GM18868 (cell line): ENCODE data around the gene DNAJC28.
"Not testable (repeated sequence)": the region's sequence is repeated elsewhere in the genome, so short reads cannot be mapped to it uniquely, and the experiment has no call there.

Source experiments
- ATAC-seq: cut with Tn5 transposase; IDR thresholded peaks from one replicate; pipeline ENCODE4 v1.9.1; 2021; ENCODE audit warnings: mild to moderate bottlenecking, moderate library complexity; ENCODE audit not compliant: unreplicated experiment

The DNAJC28 gene

DNA sequence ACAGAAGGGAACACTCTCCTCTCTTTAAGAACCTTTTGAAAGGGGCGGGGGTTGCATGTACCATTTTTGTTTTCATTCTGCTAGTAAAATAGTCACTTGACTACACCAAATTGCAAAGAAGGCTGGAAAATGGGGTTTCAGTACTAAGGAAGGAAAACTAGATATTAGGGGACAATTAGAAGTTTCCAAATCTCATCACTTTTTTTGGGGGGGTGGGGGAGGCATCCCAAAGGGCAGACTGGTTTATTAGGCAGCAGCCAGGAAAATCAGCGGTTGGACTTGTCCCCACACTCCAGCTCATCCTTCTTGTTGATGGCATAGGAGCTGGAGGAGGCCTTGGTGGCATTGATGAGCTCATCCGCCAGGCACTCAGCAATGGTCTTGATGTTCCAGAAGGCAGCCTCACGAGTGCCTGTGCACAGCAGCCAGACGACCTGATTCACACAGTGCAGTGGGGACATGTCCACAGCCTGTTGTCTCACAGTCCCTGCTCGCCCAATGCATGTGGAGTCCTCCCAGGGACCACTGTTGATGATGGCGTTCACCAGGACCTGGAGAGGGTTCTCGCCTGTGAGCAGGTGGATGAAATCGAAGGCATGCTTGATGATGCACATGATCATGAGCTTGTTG, 10.1 kb downstream of the DNAJC28 start:
- ATAC-seq, result no peak

DNA sequence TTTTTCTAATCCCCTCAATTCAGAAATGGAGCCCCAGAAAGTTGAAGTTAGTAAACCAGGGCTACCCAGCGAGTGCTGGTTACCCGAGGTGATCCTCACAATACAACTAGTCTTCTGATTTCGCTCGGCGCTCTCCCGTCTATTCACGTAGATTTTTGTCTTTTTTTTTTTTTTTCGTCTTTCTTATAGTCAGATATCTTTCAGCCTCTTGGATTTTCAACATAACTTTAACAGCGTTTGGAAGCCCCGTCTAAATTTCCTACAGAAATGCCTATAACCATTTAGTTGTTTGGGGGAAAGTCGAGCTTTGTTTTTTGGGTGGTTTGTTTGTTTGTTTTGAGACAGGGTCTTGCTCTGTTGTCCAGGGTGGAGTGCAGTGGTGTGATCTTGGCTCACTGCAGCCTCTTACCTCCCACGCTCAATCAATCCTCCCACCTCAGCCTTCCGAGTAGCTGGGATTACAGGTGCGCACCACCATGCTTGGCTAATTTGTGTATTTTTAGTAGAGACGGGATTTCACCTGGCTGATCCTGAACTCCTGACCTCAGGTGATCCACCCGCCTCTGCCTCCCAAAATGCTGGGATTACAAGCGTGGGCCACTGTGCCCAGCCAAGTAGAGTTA, 10.9 kb downstream of the DNAJC28 start:
- ATAC-seq, result no peak

DNA sequence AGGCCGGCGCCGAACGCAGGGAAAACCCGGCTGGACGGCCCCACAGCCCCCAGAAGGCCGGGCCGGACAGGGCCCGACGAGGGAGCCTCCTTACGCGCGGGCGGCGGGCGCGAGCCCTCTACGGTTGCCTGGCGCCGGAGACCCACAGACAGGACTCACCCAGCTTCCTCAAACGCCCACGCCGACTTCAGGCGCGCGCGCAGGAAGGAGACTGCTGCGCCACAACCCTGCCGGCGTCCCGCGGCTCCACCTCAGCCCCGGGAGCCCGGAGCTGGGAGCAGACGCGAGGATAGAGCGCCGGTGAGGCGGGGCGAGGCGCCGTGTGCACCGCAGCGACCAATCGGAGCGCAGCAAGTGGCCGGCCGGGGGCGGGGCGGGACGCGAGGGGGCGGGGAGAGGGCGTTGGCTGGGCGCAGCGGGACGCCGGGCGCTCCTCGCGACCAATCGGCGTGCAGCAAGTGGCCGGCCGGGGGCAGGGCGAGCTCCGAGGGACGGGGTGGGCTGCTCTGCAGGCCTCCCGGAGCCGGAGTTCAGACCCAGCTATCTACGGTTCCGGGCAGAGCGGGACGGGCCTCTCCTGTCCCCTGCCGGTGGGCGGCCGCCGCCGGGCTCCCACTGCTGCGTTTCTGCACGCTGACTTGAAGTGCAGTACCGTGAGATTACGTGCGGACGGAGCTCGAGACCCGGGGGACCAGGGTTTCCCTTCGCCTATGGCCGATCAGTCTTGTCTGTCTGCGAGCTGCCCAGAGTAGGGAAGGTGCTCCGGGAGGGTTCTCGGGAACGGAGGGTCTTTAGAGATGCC, 11.6 kb downstream of the DNAJC28 start, which contains the start of gene TMEM50B:
TMEM50B (minus strand) TSS at position 296 of the 802 bp plus-strand sequence. CDS start 11,089 bp downstream, outside the sequence.
- peak; percentile 90 for ATAC-seq

DNA sequence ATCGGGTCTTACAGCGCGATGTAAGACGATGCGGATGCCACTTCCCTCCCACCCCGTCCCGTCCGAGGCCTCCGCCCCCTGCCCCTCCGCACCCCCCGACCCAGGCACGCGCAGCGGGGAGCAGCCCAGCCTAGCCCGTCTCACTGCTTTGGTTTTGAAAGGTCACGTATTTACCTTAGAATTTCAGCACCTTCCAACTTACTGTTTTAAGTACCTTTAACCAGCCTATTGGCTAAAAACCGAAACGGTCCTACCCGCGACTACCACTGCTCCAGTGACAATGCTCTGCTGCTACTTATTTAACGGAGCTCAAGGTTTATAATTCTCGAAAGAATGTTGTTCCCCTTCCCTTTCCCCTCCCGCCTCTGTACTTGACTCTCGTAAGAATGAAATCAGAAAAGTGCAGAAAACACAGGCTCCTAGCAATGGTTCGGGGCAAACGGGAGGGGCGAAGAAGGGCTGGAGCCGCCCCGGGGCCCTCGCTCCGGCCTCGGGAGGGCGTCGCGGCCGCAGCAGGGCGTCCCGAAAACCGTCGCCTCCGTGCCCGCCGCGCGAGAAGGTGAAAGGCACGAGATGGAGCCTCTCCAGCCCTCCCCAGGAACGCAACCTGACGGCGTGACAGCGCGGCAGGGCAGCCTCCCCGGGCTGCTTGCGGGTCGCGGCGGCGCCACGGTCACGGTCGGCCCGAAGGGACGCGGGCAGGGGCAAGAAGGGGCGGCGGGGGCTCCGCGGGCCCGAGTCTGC, 12.4 kb downstream of the DNAJC28 start:
- peak; percentile 15 for ATAC-seq

DNA sequence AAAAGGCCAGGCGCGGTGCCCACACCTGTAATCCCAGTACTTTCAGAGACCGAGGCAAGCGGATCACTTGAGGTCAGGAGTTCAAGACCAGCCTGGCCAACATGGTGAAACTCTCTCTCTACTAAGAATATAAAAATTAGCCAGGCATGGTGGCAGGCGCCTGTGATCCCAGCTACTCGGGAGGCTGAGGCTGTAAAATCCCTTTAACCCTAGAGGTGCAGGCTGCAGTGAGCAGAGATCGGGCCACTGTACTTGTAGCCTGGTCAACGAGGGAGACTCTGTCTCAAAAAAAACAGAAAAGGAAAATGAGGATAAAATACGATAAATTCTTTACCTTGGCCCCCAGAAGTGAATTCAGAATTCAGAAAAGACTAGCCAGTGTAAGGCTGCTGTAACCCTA, 13.3 kb downstream of the DNAJC28 start:
- ATAC-seq, result no peak

DNA sequence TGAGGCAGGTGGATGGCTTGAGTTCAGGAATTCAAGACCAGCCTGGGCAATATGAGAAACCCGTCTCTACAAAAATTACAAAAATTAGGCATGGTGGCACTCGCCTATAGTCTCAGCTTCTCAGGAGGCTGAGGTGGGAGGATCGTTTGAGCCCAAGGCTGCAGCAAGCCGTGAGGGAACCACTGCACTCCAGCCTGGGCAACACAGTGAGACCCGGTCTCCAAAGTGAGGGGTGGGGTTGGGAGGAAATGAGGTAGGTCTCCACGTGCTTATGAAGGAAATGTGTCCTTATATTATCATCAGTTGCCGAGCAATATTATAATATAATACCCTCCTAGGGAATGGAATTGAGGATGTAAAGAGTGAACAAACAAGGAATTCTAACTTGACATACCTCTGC, 14.4 kb downstream of the DNAJC28 start:
- no peak for ATAC-seq

DNA sequence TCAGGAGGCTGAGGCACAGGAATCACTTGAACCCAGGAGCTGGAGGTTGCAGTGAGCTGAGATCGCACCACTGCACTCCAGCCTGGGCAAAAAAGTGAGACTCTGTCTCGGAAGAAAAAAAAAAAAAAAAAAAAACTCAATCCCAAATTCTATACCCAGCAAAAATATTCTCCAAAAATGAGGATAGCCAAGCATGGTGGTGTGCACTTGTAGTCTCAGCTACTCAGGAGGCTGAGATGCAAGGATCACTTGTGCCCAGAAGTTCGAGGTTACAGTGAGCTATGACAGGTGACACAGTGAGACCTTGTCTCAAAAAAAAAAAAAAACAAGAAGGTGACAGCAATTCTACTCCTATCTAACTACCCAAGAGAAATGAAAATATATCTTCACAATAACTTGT, 18.2 kb downstream of the DNAJC28 start:
- ATAC-seq, result no peak

DNA sequence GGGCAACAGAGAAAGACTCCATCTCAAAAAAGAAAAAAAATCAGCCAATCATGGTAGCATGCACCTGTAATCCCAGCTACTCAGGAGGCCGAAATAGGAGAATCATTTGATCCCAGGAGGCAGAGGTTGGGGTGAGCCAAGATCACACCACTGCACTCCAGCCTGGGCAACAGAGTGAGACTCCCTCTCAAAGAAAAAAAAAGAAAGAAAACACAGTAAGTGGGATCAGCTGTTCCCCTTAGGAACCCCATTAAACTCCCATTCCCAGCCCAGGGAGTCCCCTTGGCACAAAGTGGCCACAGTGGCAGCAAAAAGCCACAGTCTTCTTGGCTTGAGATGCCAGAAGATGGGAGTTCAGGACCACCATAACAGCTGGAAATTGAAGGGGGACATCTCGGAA, 20.8 kb downstream of the DNAJC28 start:
- no peak for ATAC-seq

DNA sequence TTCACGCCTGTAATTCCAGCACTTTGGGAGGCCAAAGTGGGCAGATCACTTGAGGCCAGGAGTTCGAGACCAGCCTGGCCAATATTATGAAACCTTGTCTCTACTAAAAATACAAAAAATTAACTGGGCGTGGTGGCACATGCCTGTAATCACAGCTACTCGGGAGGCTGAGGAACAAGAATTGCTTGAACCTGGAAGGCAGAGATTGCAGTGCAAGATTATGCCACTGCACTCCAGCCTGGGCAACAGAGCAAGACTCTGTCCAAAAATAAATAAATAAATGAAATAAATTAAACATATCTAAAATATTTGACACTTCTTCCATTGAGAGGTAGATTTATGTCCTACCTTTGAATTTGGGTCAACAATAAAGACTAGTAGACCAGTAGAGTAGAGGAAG, 22.3 kb downstream of the DNAJC28 start:
- ATAC-seq, result not testable (repeated sequence)

DNA sequence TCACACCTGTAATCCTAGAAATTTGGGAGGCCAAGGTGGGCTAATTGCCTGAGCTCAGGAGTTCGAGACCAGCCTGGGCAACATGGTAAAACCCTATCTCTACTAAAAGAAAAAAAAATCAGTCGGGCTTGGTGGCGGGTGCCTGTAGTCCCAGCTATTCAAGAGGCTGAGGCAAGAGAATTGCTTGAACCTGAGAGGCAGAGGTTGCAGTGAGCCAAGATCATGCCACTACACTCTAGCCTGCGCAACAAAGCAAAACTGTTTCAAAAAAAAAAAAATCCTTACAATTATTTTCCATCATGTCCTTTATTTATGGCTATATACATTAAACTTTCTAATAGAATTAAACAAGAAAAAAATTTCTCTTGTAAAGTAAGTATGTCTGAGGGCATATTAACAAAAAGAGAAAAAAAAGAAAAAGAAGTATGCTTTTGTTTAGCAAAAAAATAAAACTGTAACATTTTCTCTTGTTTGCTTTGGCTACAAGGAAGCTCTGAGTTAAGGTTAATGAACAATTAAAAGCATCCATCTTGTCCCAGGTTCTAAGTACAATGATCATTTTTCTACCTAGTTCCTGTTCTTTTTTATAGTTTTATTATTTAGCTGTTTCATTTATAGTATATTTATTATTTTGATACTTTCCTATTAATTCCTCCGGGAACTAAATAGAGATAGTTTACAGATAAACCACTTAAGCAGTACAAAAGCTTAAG, 29.8 kb downstream of the DNAJC28 start:
- no peak for ATAC-seq

DNA sequence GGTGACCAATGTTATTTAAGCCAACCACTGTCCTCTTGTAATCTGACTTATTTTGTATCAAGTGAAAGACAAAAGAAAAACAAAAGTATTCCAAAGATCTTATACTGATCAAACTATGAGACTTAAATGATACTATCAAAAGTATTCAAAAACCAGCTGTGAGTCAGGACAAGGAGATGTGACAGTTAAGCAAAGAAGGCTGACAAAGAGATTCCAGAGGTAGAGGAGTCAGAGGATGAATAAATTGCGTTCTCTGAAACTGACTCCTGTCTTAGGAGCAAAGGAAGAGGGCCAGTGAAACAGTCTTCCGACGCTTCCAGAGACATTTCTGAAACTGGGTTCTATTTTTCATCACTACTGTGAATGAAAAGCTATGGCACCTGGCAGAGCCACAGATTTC, 32.7 kb downstream of the DNAJC28 start:
- no peak for ATAC-seq

DNA sequence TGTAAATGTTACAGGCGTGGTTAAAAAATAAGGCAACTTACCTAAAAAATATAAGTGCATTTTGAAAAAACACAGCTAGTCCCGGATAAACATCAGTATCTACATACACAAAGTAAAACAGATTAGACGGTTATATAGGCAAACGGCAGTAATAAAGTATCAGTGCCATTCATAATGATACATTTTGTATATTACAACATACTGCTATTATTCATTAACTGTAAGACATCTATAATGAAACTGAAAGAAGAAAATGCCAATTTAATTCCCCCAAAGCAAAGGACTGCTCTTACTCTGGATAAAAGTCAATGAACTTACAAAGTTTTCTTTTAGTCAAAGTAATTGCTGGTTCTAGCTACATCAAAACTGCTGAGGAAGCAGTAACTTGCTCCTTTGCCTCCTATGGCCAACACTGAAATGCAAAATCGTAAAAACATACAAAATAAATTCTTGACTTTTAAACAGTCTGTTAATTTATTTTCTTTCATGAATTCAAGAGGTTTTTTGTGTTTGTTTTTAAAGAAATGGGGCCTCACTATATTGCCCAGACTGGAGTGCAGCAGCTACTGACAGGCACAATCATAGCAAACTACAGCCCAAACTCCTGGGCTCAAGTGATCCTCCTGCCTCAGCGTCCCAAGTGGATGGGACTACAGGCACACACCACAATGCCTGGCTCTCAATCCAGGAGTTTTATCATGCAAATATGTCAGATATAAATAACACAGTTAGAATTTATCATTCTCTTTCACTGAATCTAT, 35.6 kb downstream of the DNAJC28 start:
- ATAC-seq, result no peak

DNA sequence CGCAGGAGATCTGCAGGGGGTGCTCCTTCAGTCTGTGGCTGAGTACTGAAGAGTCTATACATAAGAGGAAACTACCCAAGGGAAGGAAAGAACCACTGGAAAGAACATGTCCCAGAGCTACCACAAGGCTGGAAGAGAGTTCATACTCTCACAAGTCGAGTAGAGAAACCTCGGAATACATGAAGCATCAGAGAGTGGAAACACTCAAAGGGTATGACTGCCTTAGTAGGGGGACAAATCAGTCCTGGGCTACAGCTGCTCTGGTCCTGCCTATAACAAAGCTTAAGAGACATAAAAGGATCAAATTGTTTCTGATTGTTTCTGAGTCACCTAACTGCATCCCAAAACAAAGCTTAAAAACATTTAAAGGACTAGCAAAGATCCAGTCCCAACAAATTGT, 39.2 kb downstream of the DNAJC28 start:
- ATAC-seq, result no peak

DNA sequence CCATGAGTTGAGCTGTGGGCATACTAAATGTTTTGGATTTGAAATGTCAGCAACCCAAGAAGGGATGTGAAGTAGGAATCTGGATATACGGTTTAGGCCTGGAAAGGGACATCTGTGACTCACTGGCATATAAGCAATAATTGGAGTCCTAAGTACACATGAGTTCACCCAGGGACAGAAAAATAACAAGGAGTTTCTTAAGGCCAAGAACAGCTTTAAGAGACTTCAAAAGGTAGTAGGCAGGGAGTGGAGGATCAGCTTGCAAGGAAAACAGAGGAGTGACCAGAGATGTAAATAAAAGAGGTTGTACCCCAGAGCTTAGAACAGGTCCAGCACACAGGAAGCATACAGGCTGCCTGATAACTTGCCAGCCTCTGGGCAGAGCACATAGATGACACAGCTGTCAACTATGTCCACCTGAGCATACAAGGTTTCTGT, 39.9 kb downstream of the DNAJC28 start:
- ATAC-seq, result no peak

DNA sequence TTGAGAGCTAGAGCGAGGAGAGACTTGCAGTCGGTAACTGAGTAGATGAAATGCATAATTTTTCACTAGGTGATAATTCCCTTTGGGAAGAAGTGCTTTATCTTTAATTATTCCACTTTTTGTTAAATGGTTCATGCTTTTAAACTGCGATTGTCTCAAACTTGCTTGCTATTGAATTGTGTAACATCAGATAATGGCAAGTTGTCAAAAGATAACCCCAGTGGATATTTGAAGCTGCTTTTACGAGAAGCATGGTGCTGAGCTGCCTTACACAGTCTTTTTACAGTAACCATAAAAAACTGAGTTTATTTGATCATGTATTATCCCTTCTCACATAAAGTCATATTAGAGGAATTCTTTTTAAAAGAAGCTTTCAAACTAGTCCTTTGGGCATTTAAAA, 41.9 kb downstream of the DNAJC28 start:
- no peak for ATAC-seq

DNA sequence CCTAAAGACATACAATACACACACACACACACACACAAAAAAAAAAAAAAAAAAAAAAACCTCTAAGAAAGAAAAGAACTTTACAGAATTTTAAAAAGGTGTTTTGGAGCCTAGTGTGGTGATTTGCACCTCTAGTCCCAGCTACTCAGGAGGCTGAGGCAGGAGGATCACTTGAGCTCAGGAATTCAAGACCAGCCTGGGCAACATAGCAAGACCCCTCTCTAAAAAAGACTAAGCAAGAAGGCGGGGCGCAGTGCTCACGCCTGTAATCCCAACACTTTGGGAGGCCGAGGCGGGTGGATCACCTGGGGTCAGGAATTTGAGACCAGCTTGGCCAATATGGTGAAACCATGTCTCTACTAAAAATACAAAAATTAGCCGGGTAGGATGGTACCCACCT, 44.9 kb downstream of the DNAJC28 start:
- not testable (repeated sequence) for ATAC-seq

DNA sequence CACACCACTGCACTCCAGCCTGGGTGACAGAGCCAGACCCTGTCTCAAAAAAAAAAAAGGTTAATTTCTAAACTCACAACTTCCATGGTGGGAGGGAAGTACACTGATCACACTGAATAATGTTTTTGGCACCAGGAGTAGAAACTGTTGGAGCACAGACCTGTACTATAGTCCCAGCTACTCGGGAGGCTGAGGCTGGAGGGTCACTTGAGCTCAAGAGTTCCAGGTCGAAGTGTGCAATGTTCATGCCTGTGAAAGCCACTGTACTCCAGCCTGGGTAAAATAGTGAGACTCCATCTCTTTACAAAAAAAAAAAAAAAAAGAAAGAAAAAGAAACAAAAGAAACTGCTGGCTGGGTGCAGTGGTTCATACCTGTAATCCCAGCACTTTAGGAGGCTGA, 47.0 kb downstream of the DNAJC28 start:
- ATAC-seq, result no peak

DNA sequence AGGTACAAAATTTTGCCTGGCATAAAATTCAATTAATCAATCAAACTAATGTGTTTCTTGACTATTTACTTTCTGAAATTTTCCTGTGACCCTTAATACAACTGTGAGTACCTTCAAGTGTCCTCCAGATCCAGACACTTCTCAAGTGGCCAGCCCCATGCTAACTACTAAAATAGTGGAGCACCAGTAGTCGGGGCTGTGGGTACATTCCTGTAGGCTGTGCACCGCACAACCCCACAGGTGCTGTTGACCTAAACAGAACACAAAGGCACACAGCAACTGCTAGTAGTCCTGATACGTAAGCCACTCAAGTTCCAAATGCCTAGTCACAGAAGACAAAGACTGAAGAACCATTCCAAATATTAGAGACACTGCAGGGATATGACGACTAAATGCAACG, 48.3 kb downstream of the DNAJC28 start:
- ATAC-seq, result no peak

DNA sequence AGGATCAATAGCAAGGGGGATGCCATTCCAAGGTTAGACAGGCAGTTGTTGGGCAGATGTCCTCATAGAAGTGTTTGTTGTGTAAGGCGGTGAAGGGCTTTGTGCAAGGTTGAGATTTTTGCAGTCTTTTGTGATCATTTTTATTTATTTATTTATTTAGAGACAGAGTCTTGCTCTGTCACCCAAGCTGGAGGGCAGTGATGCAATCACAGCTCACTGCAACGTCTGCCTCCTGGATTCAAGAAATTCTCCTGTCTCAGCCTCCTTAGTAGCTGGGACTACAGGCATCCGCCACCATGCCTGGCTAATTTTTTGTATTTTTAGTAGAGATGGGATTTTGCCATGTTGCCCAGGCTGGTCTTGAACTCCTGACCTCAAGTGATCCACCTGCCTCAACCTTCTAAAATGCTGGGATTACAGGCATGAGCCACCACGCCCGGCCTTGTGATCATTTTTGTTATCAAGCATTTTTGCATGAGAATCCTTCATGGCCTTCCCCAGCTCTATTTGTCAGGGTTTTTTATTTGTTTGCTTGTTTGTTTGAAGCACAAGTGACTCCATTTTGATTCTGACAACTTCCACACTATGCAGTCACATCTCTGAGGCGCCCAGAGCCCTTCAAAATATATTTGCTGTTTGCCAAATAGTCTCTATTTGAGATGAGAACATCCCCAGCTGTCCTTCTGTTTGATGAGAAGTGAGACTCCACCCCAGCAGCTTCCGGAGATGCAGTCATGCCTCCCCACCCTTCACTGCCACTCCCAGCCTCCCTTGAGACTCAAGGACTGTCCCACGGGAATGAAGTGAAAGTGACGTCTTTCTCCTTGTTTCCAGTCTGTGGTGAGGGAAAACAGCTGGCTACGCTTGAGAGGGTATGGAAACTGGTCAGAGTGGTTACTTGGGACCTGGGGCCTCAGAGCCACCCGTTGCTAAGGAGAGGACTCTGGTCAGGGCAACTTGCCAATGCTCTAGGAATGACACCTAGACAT, 49.7 kb downstream of the DNAJC28 start:
- ATAC-seq, result peak; percentile 77
